Activated CD8-positive, alpha-beta T cell treated with anti-CD3 and anti-CD28 coated beads for 36 hours (primary cell): ENCODE results near the gene NFXL1. TPM values are rescaled to one million over a fixed set of nuclear protein-coding genes. Genes with fewer than 3 reads are reported as not detected.

ENCODE experiments used
- ATAC-seq: fragments of 200-7000 bp; cut with Tn5 transposase; one replicate; pipeline ENCODE4 v1.10.0; 2021; ENCODE audit warnings: mild to moderate bottlenecking, moderate library complexity
- CTCF ChIA-PET: fragments of 350-600 bp; sonication (Branson Sonifier 250); formaldehyde crosslinking; loops from one replicate; lab custom pipeline; 2021; ENCODE audit warnings: antibody characterized with exemption; lab: Charles Lee
- POLR2A ChIA-PET: fragments of 350-600 bp; sonication (Branson Sonifier 250); formaldehyde crosslinking; loops from one replicate; lab custom pipeline; 2021; ENCODE audit warnings: antibody characterized with exemption; lab: Charles Lee
- DNase-seq: peaks from one replicate; pipeline ENCODE4 v3.0.0-alpha.2; 2020
- H3K27ac Mint-ChIP-seq: one replicate; pipeline ENCODE4 v1.8.0; 2021; ENCODE audit warnings: mild to moderate bottlenecking, mixed read lengths
- H3K27me3 Mint-ChIP-seq: one replicate; pipeline ENCODE4 v1.8.0; 2021; ENCODE audit warnings: mixed read lengths
- H3K36me3 Mint-ChIP-seq: one replicate; pipeline ENCODE4 v1.8.0; 2021; ENCODE audit warnings: low read depth, mixed read lengths
- H3K4me1 Mint-ChIP-seq: one replicate; pipeline ENCODE4 v1.8.0; 2021; ENCODE audit warnings: low read depth, mixed read lengths
- H3K4me3 Mint-ChIP-seq: one replicate; pipeline ENCODE4 v1.8.0; 2021; ENCODE audit warnings: mild to moderate bottlenecking, moderate library complexity, mixed read lengths
- H3K9me3 Mint-ChIP-seq: one replicate; pipeline ENCODE4 v1.8.0; 2021; ENCODE audit warnings: mixed read lengths
- intact Hi-C: fragments of 100-400 bp; cut with micrococcal nuclease; formaldehyde crosslinking; loops from one replicate; pipeline ENCODE4 v1.10.0; 2022
- total RNA-seq, 2 experiments: library from RNA; stranded (reverse); gene quantifications; one replicate each; pipeline ENCODE4 v1.2.3, GENCODE V29; 2021
- TF ChIP-seq, protein P1 (sequence below): fragments of 200-600 bp; IDR thresholded peaks from one replicate; pipeline ENCODE4 v1.8.0; 2022; ENCODE audit warnings: antibody characterized with exemption, mild to moderate bottlenecking

The NFXL1 gene
- total RNA-seq, 2 experiments from 2014 or later = 14.0 to 14.5 TPM

DNA sequence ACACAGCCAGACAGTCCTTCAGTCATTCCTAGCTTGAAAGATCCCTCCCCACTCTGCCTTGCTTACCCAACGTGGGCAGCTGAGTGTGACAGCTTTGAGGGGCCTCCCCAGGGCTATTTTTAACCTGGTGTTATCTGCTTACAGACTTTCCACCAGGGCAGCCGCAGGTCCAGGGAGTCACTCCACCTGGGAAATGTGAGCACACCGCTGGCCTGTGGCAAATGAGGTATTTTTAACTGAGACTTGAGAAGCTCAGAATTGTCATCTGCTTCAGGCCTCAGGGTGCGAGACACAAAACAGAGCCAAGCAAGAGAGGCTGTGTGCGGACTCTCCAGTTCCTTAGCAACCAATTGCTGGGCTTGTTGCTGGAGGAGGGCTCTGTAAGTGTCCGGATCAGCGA is 89.5 kb downstream of the NFXL1 start:
- Mint-ChIP-seq H3K4me1 (peaks cover 6% of the 10 kb centered on the region), H3K4me3 (no peak overlapping the region), H3K27ac (no peak overlapping the region), H3K27me3 (peaks cover 1% of the 10 kb centered on the region), H3K36me3 (no peaks in the 10 kb centered on the region), H3K9me3 (no peaks in the 10 kb centered on the region)
- TF ChIP-seq, protein P1, sequence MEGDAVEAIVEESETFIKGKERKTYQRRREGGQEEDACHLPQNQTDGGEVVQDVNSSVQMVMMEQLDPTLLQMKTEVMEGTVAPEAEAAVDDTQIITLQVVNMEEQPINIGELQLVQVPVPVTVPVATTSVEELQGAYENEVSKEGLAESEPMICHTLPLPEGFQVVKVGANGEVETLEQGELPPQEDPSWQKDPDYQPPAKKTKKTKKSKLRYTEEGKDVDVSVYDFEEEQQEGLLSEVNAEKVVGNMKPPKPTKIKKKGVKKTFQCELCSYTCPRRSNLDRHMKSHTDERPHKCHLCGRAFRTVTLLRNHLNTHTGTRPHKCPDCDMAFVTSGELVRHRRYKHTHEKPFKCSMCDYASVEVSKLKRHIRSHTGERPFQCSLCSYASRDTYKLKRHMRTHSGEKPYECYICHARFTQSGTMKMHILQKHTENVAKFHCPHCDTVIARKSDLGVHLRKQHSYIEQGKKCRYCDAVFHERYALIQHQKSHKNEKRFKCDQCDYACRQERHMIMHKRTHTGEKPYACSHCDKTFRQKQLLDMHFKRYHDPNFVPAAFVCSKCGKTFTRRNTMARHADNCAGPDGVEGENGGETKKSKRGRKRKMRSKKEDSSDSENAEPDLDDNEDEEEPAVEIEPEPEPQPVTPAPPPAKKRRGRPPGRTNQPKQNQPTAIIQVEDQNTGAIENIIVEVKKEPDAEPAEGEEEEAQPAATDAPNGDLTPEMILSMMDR = no peak
- CTCF ChIA-PET = interaction anchor here (1.3 kb wide), 1 partner anchor 12 kb away, joined by 5 read pairs; no protein-coding TSS in a partner anchor
- ATAC-seq (no peak), DNase-seq (no peak)
- POLR2A ChIA-PET = no interaction called here
- intact Hi-C loops = no loop called here

DNA sequence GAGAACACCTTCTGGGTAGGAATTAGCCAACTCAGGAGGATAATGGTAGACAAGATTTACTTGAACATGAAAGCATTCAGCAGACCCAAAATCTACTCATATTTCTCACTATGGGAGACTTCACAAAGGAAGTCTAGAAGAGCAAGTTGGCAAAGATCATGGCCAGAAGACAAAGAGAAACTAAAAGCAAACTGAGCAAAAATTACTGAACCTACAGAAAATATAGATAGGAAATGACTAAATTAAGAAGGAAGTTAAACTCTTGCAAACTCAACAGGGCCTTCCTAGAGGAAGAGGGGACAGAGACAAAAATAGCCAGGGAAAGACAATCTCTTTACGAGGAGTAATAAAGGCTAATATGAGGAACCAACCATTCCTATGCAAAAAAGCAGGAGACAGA is 95.2 kb downstream of the NFXL1 start:
- Mint-ChIP-seq H3K4me1 (no peaks in the 10 kb centered on the region), H3K27me3 (peaks cover 16% of the 10 kb centered on the region), H3K9me3 (no peaks in the 10 kb centered on the region), H3K27ac (no peak overlapping the region), H3K36me3 (no peaks in the 10 kb centered on the region), H3K4me3 (no peak overlapping the region)
- ChIA-PET CTCF (interaction anchor here (0.6 kb wide), 1 partner anchor 256 kb away, joined by 3 read pairs; no protein-coding TSS in a partner anchor), POLR2A (no interaction called here)
- TF ChIP-seq, protein P1 = no peak
- intact Hi-C loops = no loop called here
- ATAC-seq (no peak), DNase-seq (no peak)

DNA sequence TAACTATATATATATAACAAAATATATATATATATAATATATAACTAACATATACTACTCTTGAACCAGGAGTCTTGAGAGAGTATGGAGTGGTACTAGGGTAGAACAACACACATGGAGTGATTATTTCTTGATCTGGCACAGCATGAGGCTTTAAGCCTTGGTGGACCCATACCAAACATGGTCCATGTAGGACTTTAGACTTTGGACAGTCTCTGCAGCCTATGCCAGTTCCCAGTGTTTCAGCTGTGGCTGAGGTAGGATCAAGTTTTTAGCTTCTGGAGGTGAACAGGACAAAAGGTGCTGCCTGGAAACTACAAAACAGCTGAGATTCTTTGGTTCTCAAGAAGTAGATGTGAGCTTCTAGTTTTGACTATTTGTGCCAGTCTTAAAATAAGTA is 97.1 kb downstream of the NFXL1 start:
- Mint-ChIP-seq H3K4me3 (no peak overlapping the region), H3K27ac (no peak overlapping the region), H3K36me3 (no peaks in the 10 kb centered on the region), H3K27me3 (peaks cover 20% of the 10 kb centered on the region), H3K4me1 (no peaks in the 10 kb centered on the region), H3K9me3 (no peaks in the 10 kb centered on the region)
- TF ChIP-seq, protein P1 = no peak
- ChIA-PET POLR2A (no interaction called here), CTCF (interaction anchor here (2.3 kb wide), 1 partner anchor 20 kb away, joined by 8 read pairs; no protein-coding TSS in a partner anchor)
- no peak for DNase-seq
- no peak for ATAC-seq
- intact Hi-C loops = no loop called here

DNA sequence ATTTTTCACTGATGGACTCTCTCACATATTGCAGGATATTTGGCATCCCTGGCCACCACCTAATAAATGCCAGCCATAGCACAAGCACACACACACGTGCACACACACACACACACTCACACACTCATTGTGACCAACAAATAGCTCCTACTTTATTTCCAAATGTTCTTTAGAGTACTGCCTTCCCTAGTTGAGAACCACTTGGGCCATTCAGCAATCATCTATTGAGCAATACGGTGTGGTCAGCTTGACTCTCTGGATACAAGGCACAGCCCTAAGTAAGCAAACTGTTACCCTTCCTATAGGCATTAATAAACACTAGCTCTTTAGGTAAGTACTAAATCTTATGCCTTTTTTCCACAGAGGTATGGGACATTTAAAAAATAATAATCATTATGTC is 97.6 kb downstream of the NFXL1 start:
- H3K36me3 Mint-ChIP-seq = no peaks in the 10 kb centered on the region
- no peak for ATAC-seq
- H3K4me3 Mint-ChIP-seq = no peak overlapping the region
- CTCF ChIA-PET = interaction anchor here (2.3 kb wide), 1 partner anchor 20 kb away, joined by 8 read pairs; no protein-coding TSS in a partner anchor
- DNase-seq = no peak
- H3K27me3 Mint-ChIP-seq = peaks cover 19% of the 10 kb centered on the region
- H3K4me1 Mint-ChIP-seq = no peaks in the 10 kb centered on the region
- no peaks in the 10 kb centered on the region for H3K9me3 Mint-ChIP-seq
- POLR2A ChIA-PET = no interaction called here
- TF ChIP-seq, protein P1 = no peak
- intact Hi-C loops = no loop called here
- H3K27ac Mint-ChIP-seq = no peak overlapping the region

DNA sequence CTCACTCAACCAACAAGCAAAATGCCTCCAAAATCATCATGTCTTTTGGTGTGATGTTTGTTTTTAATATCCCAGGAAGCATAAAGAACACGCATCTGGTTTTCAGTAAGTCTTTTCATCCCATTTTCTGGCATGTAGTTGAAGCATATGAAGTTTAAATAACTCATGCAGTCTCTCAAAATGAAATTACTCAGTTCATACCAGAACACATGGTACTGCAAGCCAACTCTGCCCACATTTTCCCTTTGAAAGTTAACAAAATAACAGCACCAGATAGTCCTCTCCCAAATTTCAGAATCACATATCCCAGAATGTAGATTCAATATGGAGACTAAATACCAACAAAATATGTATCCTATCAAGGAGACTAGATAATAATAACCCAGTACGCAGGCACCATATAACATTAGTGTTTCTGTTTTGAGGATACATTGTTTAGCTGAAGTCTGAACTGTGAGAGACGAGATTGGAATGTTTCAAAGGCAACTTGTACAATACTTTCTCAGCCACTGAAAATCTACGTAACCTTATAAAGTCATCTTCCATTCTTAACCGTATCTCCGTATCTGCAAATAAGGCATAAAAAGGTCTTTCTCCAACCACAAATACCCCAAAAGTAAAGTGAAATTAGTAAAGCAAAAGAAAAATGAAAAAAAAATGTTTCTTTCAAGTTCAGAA is 99.6 kb downstream of the NFXL1 start:
- Mint-ChIP-seq H3K9me3 (no peaks in the 10 kb centered on the region), H3K36me3 (no peaks in the 10 kb centered on the region), H3K27me3 (peaks cover 21% of the 10 kb centered on the region), H3K4me3 (no peak overlapping the region), H3K4me1 (no peaks in the 10 kb centered on the region), H3K27ac (no peak overlapping the region)
- TF ChIP-seq, protein P1 = no peak
- ChIA-PET POLR2A (no interaction called here), CTCF (interaction anchor here (0.5 kb wide), 1 partner anchor 1216 kb away, joined by 3 read pairs; no protein-coding TSS in a partner anchor)
- ATAC-seq (no peak), DNase-seq (no peak)
- intact Hi-C loops = no loop called here
